SK-N-MC (cell line): ENCODE measurements around the gene MXRA8.

Source experiments
- EZH2 ChIP-seq: fragments of 200-600 bp; sonication (generic); IDR thresholded peaks from one replicate; pipeline ENCODE4 v1.6.1; 2017; ENCODE audit warnings: antibody characterized with exemption
- FOXP2 ChIP-seq: optimal IDR thresholded peaks from 2 replicates; pipeline ENCODE3; 2011; ENCODE audit warnings: mild to moderate bottlenecking, moderate library complexity; ENCODE audit not compliant: insufficient read depth; ENCODE audit errors: extremely low read length, control extremely low read depth
- POLR2AphosphoS5 ChIP-seq: IDR thresholded peaks from 2 replicates; pipeline ENCODE4 v1.6.1; 2012; ENCODE audit warnings: mild to moderate bottlenecking, low read depth, low read length, borderline replicate concordance

GRCh38 chr1:1307923-1308755, 50.2 kb downstream of the MXRA8 start, which contains the start of the genes ACAP3 and PUSL1:
- TF ChIP-seq POLR2AphosphoS5, result peak; percentile 76; the same call in 1 of the 2 replicates
- no peak for TF ChIP-seq EZH2
- TF ChIP-seq FOXP2, result no peak
